ENCODE data around the gene GABRR3. TPM values are rescaled to one million over a fixed set of nuclear protein-coding genes. Genes with fewer than 3 reads are reported as not detected.

GABRR3 gene
- total and polyA plus RNA-seq, 12 donors: not detected

DNA sequence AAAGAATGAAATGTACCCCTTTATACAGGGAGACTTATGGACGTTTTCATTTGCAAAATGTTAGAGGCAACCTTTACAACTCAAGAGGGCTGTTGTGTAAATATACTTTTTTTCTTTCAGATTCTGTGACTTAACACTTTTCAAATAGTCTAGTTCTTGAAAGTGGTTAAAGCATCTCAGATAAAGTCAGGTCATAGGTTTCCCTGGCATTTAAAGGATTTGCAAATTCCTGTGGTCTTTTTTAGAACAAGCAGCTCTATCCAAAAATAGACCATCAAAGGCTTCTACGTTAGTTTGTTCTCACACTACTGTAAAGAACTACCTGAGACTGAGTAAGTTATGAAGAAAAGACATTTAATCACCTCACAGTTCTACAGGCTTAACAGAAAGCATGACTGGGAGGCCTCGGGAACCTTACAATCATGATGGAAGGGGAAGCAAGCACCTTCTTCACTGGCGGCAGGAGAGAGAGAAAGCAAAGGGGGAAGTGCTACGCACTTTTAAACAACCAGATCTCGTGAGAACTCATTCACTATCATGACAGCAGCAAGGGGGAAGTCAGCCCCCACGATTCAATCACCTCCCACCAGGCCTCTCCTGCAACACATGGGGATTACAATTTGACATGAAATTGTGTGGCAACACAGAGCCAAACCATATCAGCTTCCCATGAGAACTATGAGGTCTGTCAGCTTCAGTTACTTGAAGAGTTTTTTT, 23.3 kb upstream of the GABRR3 start:
- intact Hi-C loops (cut with DNase I): no loop called here

DNA sequence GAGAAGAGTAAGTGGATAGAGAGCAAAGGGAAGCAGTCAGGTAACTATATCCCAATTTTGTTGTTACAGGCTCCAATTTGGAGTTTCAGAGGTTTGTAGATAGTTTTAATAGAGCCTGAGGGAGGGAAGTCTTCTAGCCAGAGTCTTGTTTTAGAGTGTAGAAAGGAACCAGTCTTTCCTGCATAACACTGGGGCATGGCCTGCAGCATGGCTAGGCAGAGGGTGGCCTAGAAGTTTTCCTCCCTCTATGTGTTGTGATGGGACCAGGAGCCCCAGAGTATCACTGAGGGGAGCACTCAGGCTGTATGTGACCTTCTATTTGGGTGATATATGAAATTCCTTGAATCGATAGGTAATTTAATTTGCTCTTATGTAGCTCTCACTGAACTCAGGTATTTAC, 22.5 kb upstream of the GABRR3 start:
- TF ChIP-seq, protein P1, sequence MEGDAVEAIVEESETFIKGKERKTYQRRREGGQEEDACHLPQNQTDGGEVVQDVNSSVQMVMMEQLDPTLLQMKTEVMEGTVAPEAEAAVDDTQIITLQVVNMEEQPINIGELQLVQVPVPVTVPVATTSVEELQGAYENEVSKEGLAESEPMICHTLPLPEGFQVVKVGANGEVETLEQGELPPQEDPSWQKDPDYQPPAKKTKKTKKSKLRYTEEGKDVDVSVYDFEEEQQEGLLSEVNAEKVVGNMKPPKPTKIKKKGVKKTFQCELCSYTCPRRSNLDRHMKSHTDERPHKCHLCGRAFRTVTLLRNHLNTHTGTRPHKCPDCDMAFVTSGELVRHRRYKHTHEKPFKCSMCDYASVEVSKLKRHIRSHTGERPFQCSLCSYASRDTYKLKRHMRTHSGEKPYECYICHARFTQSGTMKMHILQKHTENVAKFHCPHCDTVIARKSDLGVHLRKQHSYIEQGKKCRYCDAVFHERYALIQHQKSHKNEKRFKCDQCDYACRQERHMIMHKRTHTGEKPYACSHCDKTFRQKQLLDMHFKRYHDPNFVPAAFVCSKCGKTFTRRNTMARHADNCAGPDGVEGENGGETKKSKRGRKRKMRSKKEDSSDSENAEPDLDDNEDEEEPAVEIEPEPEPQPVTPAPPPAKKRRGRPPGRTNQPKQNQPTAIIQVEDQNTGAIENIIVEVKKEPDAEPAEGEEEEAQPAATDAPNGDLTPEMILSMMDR (IDR thresholded peaks at IDR 0.05): no peak
- WGBS, 2 donors: 97 to 98% methylated on average over 1 of the region's 1 CpG
- intact Hi-C loops (cut with DNase I): no loop called here

More for the DNA sequence above, 23.3 kb upstream of the GABRR3 start:
- no peak overlapping the region for H3K27ac ChIP-seq
- no peaks in the 10 kb centered on the region for H3K27me3 ChIP-seq
- TF ChIP-seq, protein P1 (IDR thresholded peaks at IDR 0.05): no peak
- no peaks in the 10 kb centered on the region for H3K36me3 ChIP-seq
- ATAC-seq: no peak
- DNase-seq: no peak
- H3K4me1 ChIP-seq: no peaks in the 10 kb centered on the region
- 29 to 41% methylated on average over 7 of the region's 7 CpGs for WGBS, 2 donors
- H3K9me3 ChIP-seq: no peaks in the 10 kb centered on the region
- H3K4me3 ChIP-seq: no peak overlapping the region

DNA sequence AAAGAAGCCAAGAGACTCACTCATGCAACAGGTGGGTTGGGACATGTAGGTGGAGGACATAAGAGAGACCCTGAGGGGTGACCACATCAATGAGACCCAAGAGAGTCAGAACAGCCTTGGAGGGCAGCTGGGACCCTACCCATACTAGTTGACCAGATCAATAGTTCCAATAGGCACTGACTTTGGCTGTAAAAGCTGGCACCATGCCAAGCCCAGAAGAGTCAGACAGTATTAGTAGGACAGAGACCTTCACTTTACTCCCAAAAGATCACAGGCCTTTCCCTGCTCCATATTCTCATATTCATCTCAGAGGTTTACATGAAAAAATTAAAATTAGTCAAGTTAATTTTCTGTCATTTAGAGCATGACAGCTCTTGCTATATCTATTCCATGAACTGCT, 20.9 kb upstream of the GABRR3 start:
- H3K27me3 ChIP-seq: no peaks in the 10 kb centered on the region
- no peaks in the 10 kb centered on the region for H3K9me3 ChIP-seq
- TF ChIP-seq, protein P1 (IDR thresholded peaks at IDR 0.05): no peak
- H3K4me3 ChIP-seq: no peak overlapping the region
- no peaks in the 10 kb centered on the region for H3K4me1 ChIP-seq
- intact Hi-C loops (cut with DNase I): no loop called here
- H3K36me3 ChIP-seq: no peaks in the 10 kb centered on the region
- DNase-seq (no peak), ATAC-seq (no peak)
- no peak overlapping the region for H3K27ac ChIP-seq

More for the DNA sequence above, 22.5 kb upstream of the GABRR3 start:
- no peak for ATAC-seq
- no peak for DNase-seq
- H3K27me3 ChIP-seq: no peaks in the 10 kb centered on the region
- H3K4me1 ChIP-seq: no peaks in the 10 kb centered on the region
- no peaks in the 10 kb centered on the region for H3K36me3 ChIP-seq
- H3K27ac ChIP-seq: no peak overlapping the region
- no peaks in the 10 kb centered on the region for H3K9me3 ChIP-seq
- H3K4me3 ChIP-seq: no peak overlapping the region

DNA sequence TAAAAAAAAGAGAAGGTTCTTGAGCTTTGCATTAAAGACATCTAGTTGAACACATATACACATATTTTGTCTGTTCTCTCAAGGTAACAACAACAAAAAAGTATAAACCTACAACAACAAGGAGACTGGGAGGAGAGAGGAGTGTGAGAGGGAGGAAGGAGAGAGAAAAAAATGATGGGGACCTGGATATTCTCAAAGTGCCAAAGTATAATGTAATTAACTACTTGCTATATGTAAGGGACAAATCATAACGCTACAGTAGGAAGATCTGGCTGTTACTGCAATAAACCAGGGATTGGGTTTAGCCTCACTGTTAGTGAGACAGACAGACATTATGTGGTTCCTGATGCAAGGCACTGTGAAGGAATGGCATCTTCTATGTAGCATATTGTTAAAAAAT, 14.2 kb upstream of the GABRR3 start:
- no peaks in the 10 kb centered on the region for H3K4me1 ChIP-seq
- H3K4me3 ChIP-seq: no peak overlapping the region
- TF ChIP-seq, protein P1 (IDR thresholded peaks at IDR 0.05): no peak
- no peak overlapping the region for H3K27ac ChIP-seq
- H3K27me3 ChIP-seq: peaks cover 0 to 10% (median 0%) of the 10 kb centered on the region in 7 donors
- no peaks in the 10 kb centered on the region for H3K36me3 ChIP-seq
- H3K9me3 ChIP-seq: no peaks in the 10 kb centered on the region
- DNase-seq: no peak
- 79 to 81% methylated on average over 1 of the region's 1 CpG for WGBS, 2 donors
- intact Hi-C loops (cut with DNase I): loop anchor here in 2 of 10 donors (5.0 to 10.0 kb wide), 2 partner anchors 526 to 763 kb away; no protein-coding TSS in a partner anchor
- ATAC-seq: no peak
